ENCODE results near the gene SLC27A1.

Gene SLC27A1

DNA sequence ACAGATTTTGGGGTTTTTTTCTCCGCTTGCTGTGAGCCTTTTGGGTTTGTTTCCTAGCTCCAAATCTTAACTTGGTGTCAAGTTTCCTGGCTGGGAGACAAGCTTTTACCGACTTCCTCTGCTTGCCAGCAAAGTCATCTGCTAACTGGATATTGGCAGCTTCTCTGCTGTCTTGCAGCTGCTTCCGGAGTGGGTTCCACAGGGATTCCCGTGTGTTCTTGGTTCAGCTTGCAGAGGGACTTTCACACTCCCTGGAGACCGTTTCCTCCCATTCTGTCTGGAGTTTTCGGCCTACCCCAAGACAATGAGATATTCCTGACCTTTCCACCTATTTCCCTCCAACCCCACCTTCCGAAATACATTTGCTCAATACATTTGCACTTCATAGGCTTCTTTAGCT lies 82.9 kb downstream of the SLC27A1 start:
- Histone ChIP-seq H3K36me3 (ENCODE audit: control insufficient read depth, insufficient read depth, low read length) (no peaks in the 10 kb centered on the region), H3K9me3 (ENCODE audit: control insufficient read depth, insufficient read depth, low read length) (no peaks in the 10 kb centered on the region), H3K4me1 (ENCODE audit: control insufficient read depth, insufficient read depth, low read length) (no peaks in the 10 kb centered on the region), H3K27me3 (ENCODE audit: control insufficient read depth, insufficient read depth, low read length) (peaks cover 6% of the 10 kb centered on the region), H3K4me3 (ENCODE audit: low read depth, low read length) (no peak overlapping the region), H3K9ac (ENCODE audit: low read depth, low read length) (no peak overlapping the region)

DNA sequence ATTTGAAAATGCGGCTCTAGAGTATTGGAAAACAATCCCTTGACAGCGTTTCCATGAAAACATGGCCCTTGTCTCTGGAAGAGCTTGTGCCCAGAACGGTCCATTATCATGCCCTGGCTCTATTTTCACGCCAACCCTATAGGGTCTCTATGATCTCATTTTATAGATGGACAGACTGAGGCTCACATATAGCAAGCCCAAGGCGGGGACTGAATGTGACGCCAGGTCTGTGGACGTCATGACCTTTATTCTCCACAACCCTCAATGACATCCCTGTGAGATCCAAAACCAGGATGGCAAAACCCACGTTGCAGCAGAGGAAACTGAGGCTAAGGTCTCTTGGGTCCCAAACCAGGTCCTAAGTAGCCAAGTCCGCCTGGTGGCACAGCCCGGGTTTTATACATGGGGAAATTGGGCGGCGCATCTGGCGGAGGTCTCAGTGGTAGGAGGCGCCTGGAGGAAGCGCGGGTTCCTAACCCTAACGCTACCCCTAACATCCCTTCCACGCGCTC lies 84.7 kb downstream of the SLC27A1 start:
- Histone ChIP-seq H3K9ac (ENCODE audit: low read depth, low read length) (no peak overlapping the region), H3K4me1 (ENCODE audit: control insufficient read depth, insufficient read depth, low read length) (no peaks in the 10 kb centered on the region), H3K9me3 (ENCODE audit: control insufficient read depth, insufficient read depth, low read length) (no peaks in the 10 kb centered on the region), H3K4me3 (ENCODE audit: low read depth, low read length) (peak overlapping the region; percentile 48), H3K27me3 (ENCODE audit: control insufficient read depth, insufficient read depth, low read length) (peaks cover 6% of the 10 kb centered on the region), H3K36me3 (ENCODE audit: control insufficient read depth, insufficient read depth, low read length) (peaks cover under 1% of the 10 kb centered on the region)

DNA sequence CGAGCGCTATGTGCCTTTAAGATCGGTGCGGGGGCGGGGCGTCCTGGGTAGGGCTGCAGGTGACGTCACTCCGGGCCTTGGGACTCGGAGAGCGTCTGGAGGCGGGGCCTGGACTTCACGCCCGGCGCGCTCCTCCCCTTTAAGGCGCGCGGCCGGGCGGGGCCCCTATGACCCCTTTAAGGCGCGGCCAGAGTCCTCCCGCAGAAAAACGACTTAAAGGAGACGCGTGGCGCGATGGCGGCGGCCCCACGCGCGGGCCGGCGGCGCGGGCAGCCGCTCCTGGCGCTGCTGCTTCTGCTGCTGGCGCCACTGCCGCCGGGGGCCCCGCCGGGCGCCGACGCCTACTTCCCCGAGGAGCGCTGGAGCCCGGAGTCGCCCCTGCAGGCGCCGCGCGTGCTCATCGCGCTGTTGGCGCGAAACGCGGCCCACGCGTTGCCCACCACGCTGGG lies 85.2 kb downstream of the SLC27A1 start, which contains the start of gene COLGALT1:
Gene COLGALT1, plus strand, starts transcription at position 170 of the 449 bp plus-strand sequence. Its CDS starts 65 bp downstream, at position 235.
- H3K27me3 ChIP-seq (ENCODE audit: control insufficient read depth, insufficient read depth, low read length), result peaks cover 6% of the 10 kb centered on the region
- peaks cover 5% of the 10 kb centered on the region for H3K36me3 ChIP-seq (ENCODE audit: control insufficient read depth, insufficient read depth, low read length)
- H3K9ac ChIP-seq (ENCODE audit: low read depth, low read length), result no peak within 1 kb of the TSS
- H3K4me1 ChIP-seq (ENCODE audit: control insufficient read depth, insufficient read depth, low read length), result no peaks in the 10 kb centered on the region
- peak within 1 kb of the TSS; percentile 72 for H3K4me3 ChIP-seq (ENCODE audit: low read depth, low read length)
- no peaks in the 10 kb centered on the region for H3K9me3 ChIP-seq (ENCODE audit: control insufficient read depth, insufficient read depth, low read length)

All from iPS-15b (cell line).